ENCODE results near the gene DPH1. TPM values are rescaled to one million over a fixed set of nuclear protein-coding genes. Genes with fewer than 3 reads are reported as not detected.

Gene DPH1
- polyA plus RNA-seq, 1 of the 3 experiments (the other 2 are of a cell fraction) = 36.2 TPM

GRCh38 chr17:2042933-2043332, 13.0 kb downstream of the DPH1 start:
- POLR2A ChIA-PET = no interaction called here
- H3K4me3 ChIP-seq (ENCODE audit: low read depth in 2 of 2, low read length in 1 of 2) = peak overlapping the region; percentile 71 to 81
- peaks cover 35% of the 10 kb centered on the region for H3K79me2 ChIP-seq (ENCODE audit: insufficient read depth)
- WGBS (ENCODE audit: low lambda C conversion rate) = 85% methylated on average over 5 of the region's 5 CpGs
- H4K20me1 ChIP-seq (ENCODE audit: insufficient read depth) = no peaks in the 10 kb centered on the region
- CTCF ChIA-PET = interaction anchor here (0.6 to 2.8 kb wide), 7 partner anchors 11 to 202 kb away, joined by 3 to 18 read pairs (median 5); partner anchors contain the start of genes DPH1 and HIC1
- no peaks in the 10 kb centered on the region for H3K9me3 ChIP-seq
- H3K4me2 ChIP-seq = peak overlapping the region; percentile 99
- no peaks in the 10 kb centered on the region for H3K9me2 ChIP-seq
- H2AFZ ChIP-seq (ENCODE audit: low read depth) = no peak overlapping the region
- H3K27ac ChIP-seq (ENCODE audit: low read depth in 2 of 2, low read length in 1 of 2) = peak overlapping the region; percentile 79 to 92
- peak overlapping the region; percentile 86 for H3K9ac ChIP-seq
- H3K36me3 ChIP-seq (replicated peaks in 1 of 2; ENCODE audit: control insufficient read depth in 1 of 2, insufficient read depth in 2 of 2, low read length in 1 of 2) = peaks cover 9 to 14% of the 10 kb centered on the region in 2 experiments
- DNase-seq = no peak
- H3K27me3 ChIP-seq (ENCODE audit: insufficient read depth) = no peaks in the 10 kb centered on the region
- peaks cover 20 to 21% of the 10 kb centered on the region in 2 experiments; a peak in 3 of 4 replicates for H3K4me1 ChIP-seq (ENCODE audit: control insufficient read depth in 1 of 2, insufficient read depth in 2 of 2, low read depth in 1 of 2, low read length in 1 of 2)
- peaks cover 17% of the 10 kb centered on the region for H3F3A ChIP-seq (replicated peaks; ENCODE audit: insufficient read depth)
- TF ChIP-seq USF2 (IDR thresholded peaks at IDR 0.05; ENCODE audit: borderline replicate concordance, low read depth, low read length) (no peak), CHD2 (IDR thresholded peaks at IDR 0.05; ENCODE audit: low read length, partially characterized antibody) (no peak), FOSL2 (IDR thresholded peaks at IDR 0.05; ENCODE audit: borderline replicate concordance, low read depth) (no peak), MEF2A (IDR thresholded peaks at IDR 0.05; ENCODE audit: borderline replicate concordance, low read depth) (no peak), CTCF (IDR thresholded peaks at IDR 0.05) (no peak), NFIC (IDR thresholded peaks at IDR 0.05; ENCODE audit: borderline replicate concordance) (no peak), REST (IDR thresholded peaks at IDR 0.05; ENCODE audit: low read depth, low read length) (no peak), IRF3 (IDR thresholded peaks at IDR 0.05; ENCODE audit: low read depth, low read length) (no peak), TAF1 (IDR thresholded peaks at IDR 0.05; ENCODE audit: borderline replicate concordance, low read depth, low read length) (no peak), GABPA (IDR thresholded peaks at IDR 0.05; ENCODE audit: low read depth) (no peak), SIN3A (IDR thresholded peaks at IDR 0.05; ENCODE audit: borderline replicate concordance, low read depth, low read length) (no peak), TCF12 (IDR thresholded peaks at IDR 0.05) (no peak), RXRA (IDR thresholded peaks at IDR 0.05; ENCODE audit: borderline replicate concordance, low read depth) (no peak)

All from SK-N-SH (cell line).